Muscle layer of colon (tissue), 2 donors: Measurements from ENCODE around the gene UTF1.

ENCODE experiments used
- H3K27ac ChIP-seq: one replicate; pipeline ENCODE4 v1.7.0; 2013; ENCODE audit warnings: low read depth, mild to moderate bottlenecking, low read length, moderate library complexity
- H3K27me3 ChIP-seq, 2 donors: one replicate each; pipeline ENCODE4 v1.7.0; 2013; ENCODE audit warnings: low read length in 2 of 2, mild to moderate bottlenecking in 2 of 2; ENCODE audit not compliant: insufficient read depth in 2 of 2, control insufficient read depth in 1 of 2
- H3K36me3 ChIP-seq: one replicate; pipeline ENCODE4 v1.7.0; 2013; ENCODE audit warnings: mild to moderate bottlenecking, low read length; ENCODE audit not compliant: insufficient read depth
- H3K4me1 ChIP-seq: one replicate; pipeline ENCODE4 v1.7.0; 2013; ENCODE audit warnings: mild to moderate bottlenecking, low read length; ENCODE audit not compliant: insufficient read depth
- H3K4me3 ChIP-seq, 2 donors: one replicate each; pipeline ENCODE4 v1.7.0; 2013; ENCODE audit warnings: low read length in 2 of 2, low read depth in 1 of 2, mild to moderate bottlenecking in 1 of 2, moderate library complexity in 1 of 2
- H3K9ac ChIP-seq: one replicate; pipeline ENCODE4 v1.7.0; 2013; ENCODE audit warnings: low read length
- H3K9me3 ChIP-seq: one replicate; pipeline ENCODE4 v1.7.0; 2013; ENCODE audit warnings: mild to moderate bottlenecking, low read length
- donor health status: abdominal sarcoma.
- donor health status: Adenocarcinoma of cecum.

UTF1 gene

GRCh38 chr10:133255323-133255722, 25.3 kb downstream of the UTF1 start:
- Histone ChIP-seq H3K27me3 (peaks cover 4 to 7% of the 10 kb centered on the region in 2 donors), H3K27ac (no peak overlapping the region), H3K4me1 (peaks cover 4% of the 10 kb centered on the region), H3K4me3 (no peak overlapping the region), H3K9me3 (no peaks in the 10 kb centered on the region), H3K36me3 (no peaks in the 10 kb centered on the region), H3K9ac (no peak overlapping the region)

GRCh38 chr10:133257489-133258065, 27.6 kb downstream of the UTF1 start:
- H3K9ac ChIP-seq = no peak overlapping the region
- H3K36me3 ChIP-seq = no peaks in the 10 kb centered on the region
- no peak overlapping the region for H3K4me3 ChIP-seq
- no peak overlapping the region for H3K27ac ChIP-seq
- H3K9me3 ChIP-seq = no peaks in the 10 kb centered on the region
- peaks cover 16% of the 10 kb centered on the region for H3K4me1 ChIP-seq
- no peaks in the 10 kb centered on the region for H3K27me3 ChIP-seq

- no peak overlapping the region for H3K27ac ChIP-seq
- no peak overlapping the region for H3K9ac ChIP-seq
These were observed 28.2 kb downstream of the UTF1 start for GRCh38 chr10:133258066-133258817.

GRCh38 chr10:133258818-133259601, 29.0 kb downstream of the UTF1 start:
- H3K27ac ChIP-seq = no peak overlapping the region
- no peak overlapping the region for H3K4me3 ChIP-seq
- no peaks in the 10 kb centered on the region for H3K36me3 ChIP-seq
- H3K27me3 ChIP-seq = no peaks in the 10 kb centered on the region
- H3K4me1 ChIP-seq = peaks cover 17% of the 10 kb centered on the region
- H3K9ac ChIP-seq = no peak overlapping the region
- no peaks in the 10 kb centered on the region for H3K9me3 ChIP-seq

More at GRCh38 chr10:133258066-133258817, 28.2 kb downstream of the UTF1 start:
- Histone ChIP-seq H3K4me1 (peaks cover 17% of the 10 kb centered on the region), H3K36me3 (no peaks in the 10 kb centered on the region), H3K9me3 (no peaks in the 10 kb centered on the region), H3K27me3 (no peaks in the 10 kb centered on the region), H3K4me3 (no peak overlapping the region)

GRCh38 chr10:133259602-133259989, 29.6 kb downstream of the UTF1 start:
- Histone ChIP-seq H3K27ac (no peak overlapping the region), H3K9me3 (no peaks in the 10 kb centered on the region), H3K4me1 (peaks cover 17% of the 10 kb centered on the region), H3K9ac (no peak overlapping the region), H3K27me3 (no peaks in the 10 kb centered on the region), H3K4me3 (no peak overlapping the region), H3K36me3 (no peaks in the 10 kb centered on the region)

GRCh38 chr10:133260895-133261725, 31.1 kb downstream of the UTF1 start:
- Histone ChIP-seq H3K4me3 (peak overlapping the region; percentile 61), H3K27me3 (no peaks in the 10 kb centered on the region), H3K9me3 (no peaks in the 10 kb centered on the region), H3K36me3 (no peaks in the 10 kb centered on the region), H3K4me1 (peaks cover 17% of the 10 kb centered on the region), H3K9ac (peak overlapping the region; percentile 33), H3K27ac (peak overlapping the region; percentile 63)

GRCh38 chr10:133261726-133262325, 31.8 kb downstream of the UTF1 start:
- Histone ChIP-seq H3K27me3 (no peaks in the 10 kb centered on the region), H3K27ac (peak overlapping the region; percentile 63), H3K4me3 (peak overlapping the region; percentile 61), H3K9ac (peak overlapping the region; percentile 33), H3K36me3 (no peaks in the 10 kb centered on the region), H3K9me3 (no peaks in the 10 kb centered on the region), H3K4me1 (peaks cover 17% of the 10 kb centered on the region)

- H3K36me3 ChIP-seq = no peaks in the 10 kb centered on the region
- H3K9me3 ChIP-seq = no peaks in the 10 kb centered on the region
- H3K27me3 ChIP-seq = no peaks in the 10 kb centered on the region
- H3K4me1 ChIP-seq = peaks cover 17% of the 10 kb centered on the region
- H3K9ac ChIP-seq = no peak overlapping the region
- no peak overlapping the region for H3K27ac ChIP-seq
- H3K4me3 ChIP-seq = peak overlapping the region in 1 of 2 donors; percentile 23
These were observed 32.7 kb downstream of the UTF1 start for GRCh38 chr10:133262696-133263095.

GRCh38 chr10:133263674-133264073, 33.7 kb downstream of the UTF1 start:
- Histone ChIP-seq H3K4me1 (peaks cover 13% of the 10 kb centered on the region), H3K36me3 (no peaks in the 10 kb centered on the region), H3K9me3 (no peaks in the 10 kb centered on the region), H3K9ac (no peak overlapping the region), H3K4me3 (no peak overlapping the region), H3K27me3 (no peaks in the 10 kb centered on the region), H3K27ac (no peak overlapping the region)

- Histone ChIP-seq H3K9me3 (no peaks in the 10 kb centered on the region), H3K9ac (no peak overlapping the region), H3K4me3 (no peak overlapping the region), H3K4me1 (peaks cover 13% of the 10 kb centered on the region), H3K36me3 (no peaks in the 10 kb centered on the region), H3K27ac (no peak overlapping the region), H3K27me3 (no peaks in the 10 kb centered on the region)
These were observed 34.4 kb downstream of the UTF1 start for GRCh38 chr10:133264461-133264860.
